ENCODE measurements around the gene ZNF217. TPM values are rescaled to one million over a fixed set of nuclear protein-coding genes. Genes with fewer than 3 reads are reported as not detected.

Gene ZNF217
- total and polyA plus RNA-seq, 9 of the 15 experiments (the other 6 are each of a cell fraction or from before 2014, with no cell fraction given), result 3.0 to 41.8 (median 16.8) TPM

DNA sequence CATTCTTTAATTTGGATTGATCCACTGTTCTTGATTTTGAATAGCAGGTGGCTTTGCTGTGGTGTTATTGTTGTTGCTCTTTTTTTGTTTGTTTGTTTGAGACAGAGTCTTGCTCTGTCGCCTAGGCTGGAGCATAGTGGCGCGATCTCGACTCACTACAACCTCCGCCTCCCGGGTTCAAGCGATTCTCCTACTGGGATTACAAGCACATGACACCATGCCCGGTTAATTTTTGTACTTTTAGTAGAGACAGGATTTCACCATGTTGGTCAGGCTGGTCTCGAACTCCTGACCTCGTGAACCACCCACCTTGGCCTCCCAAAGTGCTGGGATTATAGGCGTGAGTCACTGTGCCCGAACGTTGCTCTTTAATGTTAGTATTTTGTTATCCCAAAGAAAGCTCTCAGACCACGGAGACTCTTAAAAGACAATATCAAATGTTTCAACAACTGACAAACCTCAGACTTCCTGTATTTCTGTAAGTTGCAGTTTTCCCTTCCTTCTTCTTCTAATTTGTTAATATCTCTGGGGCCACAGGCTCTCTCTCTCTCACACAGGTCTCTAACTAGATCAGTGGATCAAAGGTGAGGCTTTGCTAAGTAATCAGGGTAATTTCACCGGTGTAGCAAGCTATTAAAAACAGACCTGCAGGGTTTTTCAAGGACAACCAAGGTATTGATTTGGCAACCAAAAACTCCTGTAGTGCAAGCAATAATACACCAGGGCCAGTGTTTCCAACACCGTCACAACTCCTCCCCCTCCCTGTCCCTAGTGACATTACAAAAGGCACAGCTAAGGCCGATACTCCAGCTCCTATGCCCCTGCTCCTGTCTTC, 48.8 kb upstream of the ZNF217 start (continued):
- TF ChIP-seq ZNF239 (CRISPR knock-in tag; IDR thresholded peaks at IDR 0.05) (peak; percentile 47; the same call in 1 of the 2 replicates), BACH1 (tag; IDR thresholded peaks at IDR 0.05) (0 out of 2 replicates have a peak, but pooled peaks have one; percentile 56), EP400 (IDR thresholded peaks at IDR 0.05) (peak; percentile 49), CREM (IDR thresholded peaks at IDR 0.05; ENCODE audit: low read depth) (peak; percentile 73), ELF4 (CRISPR knock-in tag; IDR thresholded peaks at IDR 0.05) (0 out of 2 replicates have a peak, but pooled peaks have one; percentile 33), CSDE1 (IDR thresholded peaks at IDR 0.05) (no peak), ZNF699 (CRISPR knock-in tag; IDR thresholded peaks at IDR 0.05; ENCODE audit: insufficient replicate concordance) (no peak), CBFA2T3 (IDR thresholded peaks at IDR 0.05) (no peak), ESRRA (IDR thresholded peaks at IDR 0.05; ENCODE audit: borderline replicate concordance, low read depth) (0 out of 2 replicates have a peak, but pooled peaks have one; percentile 9), RAD21 (CRISPR knock-in tag; conservative IDR thresholded peaks at IDR 0.05 in 1 of 2, IDR thresholded peaks at IDR 0.05 in 1 of 2) (peak in 1 of 2 experiments; percentile 1; a peak in 2 of 4 replicates), BCOR (IDR thresholded peaks at IDR 0.05) (peak; percentile 81; the same call in 1 of the 2 replicates), FOXK2 (conservative IDR thresholded peaks at IDR 0.05 in 1 of 2, IDR thresholded peaks at IDR 0.05 in 1 of 2; ENCODE audit: low read depth in 2 of 2) (peak in 1 of 2 experiments; percentile 18; a peak in 2 of 4 replicates), JUND (IDR thresholded peaks at IDR 0.05; ENCODE audit: borderline replicate concordance, low read depth, low read length) (peak; percentile 56), JUND (tag; IDR thresholded peaks at IDR 0.05; ENCODE audit: borderline replicate concordance, low read depth, low read length) (no peak; the same call in 2 of the 3 replicates), BCL6 (CRISPR knock-in tag; IDR thresholded peaks at IDR 0.05) (no peak), ZNF644 (tag; IDR thresholded peaks at IDR 0.05; ENCODE audit: low read depth) (peak; percentile 16; the same call in 1 of the 2 replicates), ATF1 (CRISPR knock-in tag; IDR thresholded peaks at IDR 0.05) (no peak), ATF1 (tag; IDR thresholded peaks at IDR 0.05) (peak; percentile 82), MTA1 (IDR thresholded peaks at IDR 0.05; ENCODE audit: borderline replicate concordance) (peak; percentile 19; the same call in 1 of the 2 replicates), ZKSCAN3 (CRISPR knock-in tag; IDR thresholded peaks at IDR 0.05) (no peak), SP1 (CRISPR knock-in tag; IDR thresholded peaks at IDR 0.05) (peak; percentile 15; the same call in 1 of the 2 replicates), NCOR1 (IDR thresholded peaks at IDR 0.05) (0 out of 2 replicates have a peak, but pooled peaks have one; percentile 13)
- TF ChIP-seq, protein P1, sequence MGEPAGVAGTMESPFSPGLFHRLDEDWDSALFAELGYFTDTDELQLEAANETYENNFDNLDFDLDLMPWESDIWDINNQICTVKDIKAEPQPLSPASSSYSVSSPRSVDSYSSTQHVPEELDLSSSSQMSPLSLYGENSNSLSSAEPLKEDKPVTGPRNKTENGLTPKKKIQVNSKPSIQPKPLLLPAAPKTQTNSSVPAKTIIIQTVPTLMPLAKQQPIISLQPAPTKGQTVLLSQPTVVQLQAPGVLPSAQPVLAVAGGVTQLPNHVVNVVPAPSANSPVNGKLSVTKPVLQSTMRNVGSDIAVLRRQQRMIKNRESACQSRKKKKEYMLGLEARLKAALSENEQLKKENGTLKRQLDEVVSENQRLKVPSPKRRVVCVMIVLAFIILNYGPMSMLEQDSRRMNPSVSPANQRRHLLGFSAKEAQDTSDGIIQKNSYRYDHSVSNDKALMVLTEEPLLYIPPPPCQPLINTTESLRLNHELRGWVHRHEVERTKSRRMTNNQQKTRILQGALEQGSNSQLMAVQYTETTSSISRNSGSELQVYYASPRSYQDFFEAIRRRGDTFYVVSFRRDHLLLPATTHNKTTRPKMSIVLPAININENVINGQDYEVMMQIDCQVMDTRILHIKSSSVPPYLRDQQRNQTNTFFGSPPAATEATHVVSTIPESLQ (CRISPR knock-in tag; IDR thresholded peaks at IDR 0.05), result no peak
- TF ChIP-seq, protein P2, sequence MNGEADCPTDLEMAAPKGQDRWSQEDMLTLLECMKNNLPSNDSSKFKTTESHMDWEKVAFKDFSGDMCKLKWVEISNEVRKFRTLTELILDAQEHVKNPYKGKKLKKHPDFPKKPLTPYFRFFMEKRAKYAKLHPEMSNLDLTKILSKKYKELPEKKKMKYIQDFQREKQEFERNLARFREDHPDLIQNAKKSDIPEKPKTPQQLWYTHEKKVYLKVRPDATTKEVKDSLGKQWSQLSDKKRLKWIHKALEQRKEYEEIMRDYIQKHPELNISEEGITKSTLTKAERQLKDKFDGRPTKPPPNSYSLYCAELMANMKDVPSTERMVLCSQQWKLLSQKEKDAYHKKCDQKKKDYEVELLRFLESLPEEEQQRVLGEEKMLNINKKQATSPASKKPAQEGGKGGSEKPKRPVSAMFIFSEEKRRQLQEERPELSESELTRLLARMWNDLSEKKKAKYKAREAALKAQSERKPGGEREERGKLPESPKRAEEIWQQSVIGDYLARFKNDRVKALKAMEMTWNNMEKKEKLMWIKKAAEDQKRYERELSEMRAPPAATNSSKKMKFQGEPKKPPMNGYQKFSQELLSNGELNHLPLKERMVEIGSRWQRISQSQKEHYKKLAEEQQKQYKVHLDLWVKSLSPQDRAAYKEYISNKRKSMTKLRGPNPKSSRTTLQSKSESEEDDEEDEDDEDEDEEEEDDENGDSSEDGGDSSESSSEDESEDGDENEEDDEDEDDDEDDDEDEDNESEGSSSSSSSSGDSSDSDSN (IDR thresholded peaks at IDR 0.05; ENCODE audit: borderline replicate concordance in 1 of 2, low read depth in 2 of 2, low read length in 2 of 2), result 0 out of 4 replicates have a peak, but pooled peaks of 1 of the 2 experiments have one; percentile 41
